Astrocyte (in vitro differentiated cells and primary cell): Measurements from ENCODE around the gene PRDM2. TPM values are rescaled to one million over a fixed set of nuclear protein-coding genes. Genes with fewer than 3 reads are reported as not detected.

Experiments
- DNase-seq: peaks from one replicate; pipeline ENCODE4 v3.0.0-alpha.2; 2010; ENCODE audit warnings: low read depth
- FAIRE-seq: peaks from 2 replicates; lab custom pipeline; 2011; peaks lifted over from hg19 to GRCh38; lab: Jason Lieb, UNC
- H2AFZ ChIP-seq: 2 replicates; pipeline ENCODE4 v1.6.0; 2012; ENCODE audit warnings: low read depth, low read length, inconsistent platforms
- H3K27ac ChIP-seq: 2 replicates; pipeline ENCODE4 v1.5.1; 2011; ENCODE audit warnings: low read depth, low read length, inconsistent platforms
- H3K27me3 ChIP-seq: 2 replicates; pipeline ENCODE4 v1.6.0; 2011; ENCODE audit warnings: low read length, inconsistent platforms; ENCODE audit not compliant: insufficient read depth
- H3K36me3 ChIP-seq: 2 replicates; pipeline ENCODE4 v1.5.1; 2011; ENCODE audit warnings: low read length, inconsistent platforms; ENCODE audit not compliant: insufficient read depth
- H3K4me1 ChIP-seq: 2 replicates; pipeline ENCODE4 v1.5.1; 2011; ENCODE audit warnings: low read length, inconsistent platforms; ENCODE audit not compliant: insufficient read depth
- H3K4me2 ChIP-seq: 2 replicates; pipeline ENCODE4 v1.6.0; 2012; ENCODE audit warnings: low read length, inconsistent platforms
- H3K4me3 ChIP-seq: 2 replicates; pipeline ENCODE4 v1.5.1; 2011; ENCODE audit warnings: low read depth, mild to moderate bottlenecking, low read length, inconsistent platforms; ENCODE audit not compliant: insufficient read depth
- H3K79me2 ChIP-seq: 2 replicates; pipeline ENCODE4 v1.6.0; 2012; ENCODE audit warnings: mild to moderate bottlenecking, low read length, inconsistent platforms; ENCODE audit not compliant: insufficient read depth
- H3K9ac ChIP-seq: 2 replicates; pipeline ENCODE4 v1.6.0; 2012; ENCODE audit warnings: mild to moderate bottlenecking, low read length, inconsistent platforms
- H3K9me3 ChIP-seq: 2 replicates; pipeline ENCODE4 v1.5.1; 2012; ENCODE audit warnings: low read depth, mild to moderate bottlenecking, low read length, inconsistent platforms; ENCODE audit not compliant: insufficient read depth
- H4K20me1 ChIP-seq: 2 replicates; pipeline ENCODE4 v1.6.0; 2012; ENCODE audit warnings: low read length, inconsistent platforms; ENCODE audit not compliant: insufficient read depth
- H3K27ac Mint-ChIP-seq: one replicate; pipeline ENCODE4 v1.8.0; 2021; ENCODE audit warnings: mild to moderate bottlenecking, mixed read lengths; ENCODE audit not compliant: unreplicated experiment
- H3K27me3 Mint-ChIP-seq: one replicate; pipeline ENCODE4 v1.8.0; 2021; ENCODE audit warnings: low read depth, mixed read lengths; ENCODE audit not compliant: unreplicated experiment
- H3K36me3 Mint-ChIP-seq: one replicate; pipeline ENCODE4 v1.8.0; 2021; ENCODE audit warnings: low read depth, mixed read lengths; ENCODE audit not compliant: unreplicated experiment
- H3K4me1 Mint-ChIP-seq: one replicate; pipeline ENCODE4 v1.8.0; 2021; ENCODE audit warnings: low read depth, mixed read lengths; ENCODE audit not compliant: unreplicated experiment
- H3K4me3 Mint-ChIP-seq: one replicate; pipeline ENCODE4 v1.8.0; 2021; ENCODE audit warnings: mild to moderate bottlenecking, moderate library complexity, mixed read lengths; ENCODE audit not compliant: unreplicated experiment
- H3K9me3 Mint-ChIP-seq: one replicate; pipeline ENCODE4 v1.8.0; 2021; ENCODE audit warnings: mild to moderate bottlenecking, mixed read lengths; ENCODE audit not compliant: unreplicated experiment
- CTCF ChIP-seq: IDR thresholded peaks from 2 replicates; pipeline ENCODE4 v1.5.1; 2011; ENCODE audit warnings: low read depth, mild to moderate bottlenecking, inconsistent platforms, low read length, moderate library complexity; ENCODE audit not compliant: insufficient read depth
- EZH2 ChIP-seq: IDR thresholded peaks from 2 replicates; pipeline ENCODE4 v1.6.1; 2012; ENCODE audit warnings: mild to moderate bottlenecking, low read length, inconsistent platforms; ENCODE audit not compliant: insufficient read depth
- total RNA-seq: library from RNA; stranded (reverse); gene quantifications from 2 replicates; pipeline ENCODE4 v1.2.1, GENCODE V29; 2021

Gene PRDM2
- total RNA-seq, 1 donor from 2014 or later: 49.0 TPM

- Histone ChIP-seq H3K4me1 (no peaks in the 10 kb centered on the region), H3K27ac (no peak overlapping the region), H3K9me3 (no peaks in the 10 kb centered on the region), H2AFZ (no peak overlapping the region), H3K4me3 (no peak overlapping the region), H4K20me1 (no peaks in the 10 kb centered on the region), H3K79me2 (no peaks in the 10 kb centered on the region), H3K4me2 (no peak overlapping the region), H3K27me3 (no peaks in the 10 kb centered on the region), H3K9ac (no peak overlapping the region), H3K36me3 (no peaks in the 10 kb centered on the region)
- Mint-ChIP-seq H3K27me3 (peaks cover 31% of the 10 kb centered on the region), H3K36me3 (no peaks in the 10 kb centered on the region), H3K9me3 (peaks cover 5% of the 10 kb centered on the region), H3K4me1 (no peaks in the 10 kb centered on the region), H3K27ac (no peak overlapping the region), H3K4me3 (no peak overlapping the region)
- FAIRE-seq: no peak
- TF ChIP-seq EZH2 (no peak), CTCF (no peak)
- no peak for DNase-seq
Measured at GRCh38 chr1:13829152-13829769, 129.3 kb downstream of the PRDM2 start.

GRCh38 chr1:13830170-13830569, 130.2 kb downstream of the PRDM2 start:
- no peak overlapping the region for H2AFZ ChIP-seq
- no peaks in the 10 kb centered on the region for H3K36me3 ChIP-seq
- H3K4me1 ChIP-seq: no peaks in the 10 kb centered on the region
- no peaks in the 10 kb centered on the region for H4K20me1 ChIP-seq
- Mint-ChIP-seq H3K4me1 (no peaks in the 10 kb centered on the region), H3K27ac (no peak overlapping the region), H3K27me3 (peaks cover 35% of the 10 kb centered on the region), H3K9me3 (no peaks in the 10 kb centered on the region), H3K4me3 (no peak overlapping the region), H3K36me3 (no peaks in the 10 kb centered on the region)
- H3K79me2 ChIP-seq: no peaks in the 10 kb centered on the region
- no peaks in the 10 kb centered on the region for H3K9me3 ChIP-seq
- no peak for FAIRE-seq
- H3K27me3 ChIP-seq: no peaks in the 10 kb centered on the region
- DNase-seq: no peak
- H3K27ac ChIP-seq: no peak overlapping the region
- H3K4me2 ChIP-seq: no peak overlapping the region
- TF ChIP-seq CTCF: no peak
- TF ChIP-seq EZH2: no peak
- H3K9ac ChIP-seq: no peak overlapping the region
- no peak overlapping the region for H3K4me3 ChIP-seq

DNA sequence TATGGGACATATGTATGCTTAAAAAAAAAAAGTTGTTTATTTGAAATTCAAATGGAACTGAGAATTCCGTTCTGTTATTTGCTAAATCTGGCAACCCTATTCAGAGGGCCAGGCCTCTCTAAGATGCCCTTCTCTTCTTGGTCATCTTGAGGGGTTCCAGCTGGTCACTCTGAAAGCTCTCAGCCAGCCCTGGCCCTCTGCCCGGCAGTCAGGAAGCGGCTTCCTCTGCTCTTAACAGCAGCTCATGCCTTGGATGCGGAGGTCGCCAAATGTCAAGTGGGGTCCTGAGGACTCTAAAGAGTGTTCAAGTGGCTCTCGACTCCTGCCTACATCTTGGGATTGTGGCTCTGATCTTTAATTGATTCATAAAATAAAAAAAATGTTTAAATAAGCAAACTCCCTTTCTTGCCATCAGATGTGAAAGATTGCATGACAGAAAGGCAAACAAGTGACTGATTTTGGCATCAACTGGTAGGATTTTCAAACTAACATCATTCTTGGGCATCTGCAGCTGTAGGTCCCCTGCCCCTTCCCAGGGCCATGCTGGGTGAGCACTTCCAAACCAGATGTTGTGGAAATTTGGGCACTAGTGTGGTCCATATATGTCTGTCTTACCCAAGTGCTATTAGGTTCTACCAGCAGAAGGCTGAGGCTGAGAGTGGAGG, 130.8 kb downstream of the PRDM2 start:
- DNase-seq (peak; percentile 4), FAIRE-seq (no peak)
- no peak overlapping the region for H3K27ac ChIP-seq
- no peaks in the 10 kb centered on the region for H3K36me3 Mint-ChIP-seq
- H3K9me3 ChIP-seq: no peaks in the 10 kb centered on the region
- H3K27me3 Mint-ChIP-seq: peaks cover 41% of the 10 kb centered on the region
- no peak overlapping the region for H3K27ac Mint-ChIP-seq
- H4K20me1 ChIP-seq: no peaks in the 10 kb centered on the region
- no peak overlapping the region for H3K9ac ChIP-seq
- no peak overlapping the region for H2AFZ ChIP-seq
- no peaks in the 10 kb centered on the region for H3K79me2 ChIP-seq
- TF ChIP-seq EZH2 (no peak), CTCF (no peak)
- H3K4me1 Mint-ChIP-seq: no peaks in the 10 kb centered on the region
- no peaks in the 10 kb centered on the region for H3K9me3 Mint-ChIP-seq
- H3K4me3 ChIP-seq: no peak overlapping the region
- H3K4me1 ChIP-seq: no peaks in the 10 kb centered on the region
- H3K4me2 ChIP-seq: no peak overlapping the region
- no peak overlapping the region for H3K4me3 Mint-ChIP-seq
- H3K36me3 ChIP-seq: no peaks in the 10 kb centered on the region
- no peaks in the 10 kb centered on the region for H3K27me3 ChIP-seq
